Neutrophil (primary cell): ENCODE results near the gene PLD3.
A peak's percentile ranks its signal among the peaks of the same experiment; 100 is the strongest.

ENCODE experiments used
- H3K27ac ChIP-seq: fragments of 200-600 bp; sonication (generic); 2 replicates; pipeline ENCODE4 v1.5.1; 2016; ENCODE audit warnings: mild to moderate bottlenecking, moderate library complexity
- H3K27me3 ChIP-seq: fragments of 200-600 bp; sonication (generic); 2 replicates; pipeline ENCODE4 v1.6.0; 2016; ENCODE audit warnings: mild to moderate bottlenecking
- H3K36me3 ChIP-seq: fragments of 200-600 bp; sonication (generic); 2 replicates; pipeline ENCODE4 v1.5.1; 2017
- H3K4me1 ChIP-seq, 2 experiments: fragments of 200-600 bp in 1 of 2; sonication (generic) in 1 of 2; 1 replicate in 1 of 2; 2 replicates in 1 of 2; pipeline versions ENCODE4 v1.5.1 to v1.6.1; 2013 to 2016; ENCODE audit warnings: low read depth in 1 of 2, low read length in 1 of 2, mild to moderate bottlenecking in 1 of 2, moderate library complexity in 1 of 2; ENCODE audit not compliant: control insufficient read depth in 1 of 2, insufficient read depth in 1 of 2
- H3K4me3 ChIP-seq, 2 experiments: fragments of 200-600 bp in 1 of 2; sonication (generic) in 1 of 2; 1 replicate in 1 of 2; 2 replicates in 1 of 2; pipeline ENCODE4 v1.5.1; 2013 to 2016; ENCODE audit warnings: low read depth in 1 of 2, low read length in 1 of 2, mild to moderate bottlenecking in 1 of 2, moderate library complexity in 1 of 2
- H3K9me3 ChIP-seq: fragments of 200-600 bp; sonication (generic); 2 replicates; pipeline ENCODE4 v1.5.1; 2016
- CTCF ChIP-seq: fragments of 200-600 bp; sonication (generic); IDR thresholded peaks from 2 replicates; pipeline ENCODE4 v1.5.1; 2016; ENCODE audit warnings: antibody characterized with exemption

The PLD3 gene

GRCh38 chr19:40305403-40305802, 43.1 kb upstream of the PLD3 start:
- H3K27ac ChIP-seq = no peak overlapping the region
- no peaks in the 10 kb centered on the region for H3K9me3 ChIP-seq
- H3K4me1 ChIP-seq = no peaks in the 10 kb centered on the region
- no peaks in the 10 kb centered on the region for H3K27me3 ChIP-seq
- no peaks in the 10 kb centered on the region for H3K36me3 ChIP-seq
- TF ChIP-seq CTCF = peak; percentile 60
- H3K4me3 ChIP-seq = no peak overlapping the region

- Histone ChIP-seq H3K9me3 (no peaks in the 10 kb centered on the region), H3K4me3 (no peak overlapping the region), H3K36me3 (no peaks in the 10 kb centered on the region), H3K27ac (no peak overlapping the region), H3K4me1 (peaks cover 5 to 6% of the 10 kb centered on the region in 2 experiments), H3K27me3 (no peaks in the 10 kb centered on the region)
- no peak for TF ChIP-seq CTCF
Measured at GRCh38 chr19:40309666-40310065, 38.8 kb upstream of the PLD3 start.

GRCh38 chr19:40312533-40312932, 36.0 kb upstream of the PLD3 start:
- Histone ChIP-seq H3K27ac (no peak overlapping the region), H3K9me3 (no peaks in the 10 kb centered on the region), H3K36me3 (peaks cover 2% of the 10 kb centered on the region), H3K4me3 (no peak overlapping the region), H3K27me3 (no peaks in the 10 kb centered on the region), H3K4me1 (peaks cover 8 to 9% of the 10 kb centered on the region in 2 experiments)
- TF ChIP-seq CTCF = no peak

GRCh38 chr19:40313229-40313983, 35.1 kb upstream of the PLD3 start:
- Histone ChIP-seq H3K27me3 (no peaks in the 10 kb centered on the region), H3K4me3 (no peak overlapping the region), H3K9me3 (no peaks in the 10 kb centered on the region), H3K4me1 (peaks cover 8 to 9% of the 10 kb centered on the region in 2 experiments), H3K27ac (no peak overlapping the region), H3K36me3 (peaks cover 11% of the 10 kb centered on the region)
- TF ChIP-seq CTCF = no peak

- Histone ChIP-seq H3K4me3 (no peak overlapping the region), H3K27ac (peak overlapping the region; percentile 61), H3K36me3 (peaks cover 18% of the 10 kb centered on the region), H3K9me3 (no peaks in the 10 kb centered on the region), H3K27me3 (no peaks in the 10 kb centered on the region), H3K4me1 (peaks cover 8 to 9% of the 10 kb centered on the region in 2 experiments)
- TF ChIP-seq CTCF = no peak
Measured at GRCh38 chr19:40314656-40315055, 33.8 kb upstream of the PLD3 start.
